Umbilical cord (tissue), 2 donors: ENCODE measurements around the gene CCDC63. TPM values are rescaled to one million over a fixed set of nuclear protein-coding genes. Genes with fewer than 3 reads are reported as not detected.
A peak's percentile ranks its signal among the peaks of the same experiment; 100 is the strongest.
"Not testable (repeated sequence)": the region's sequence is repeated elsewhere in the genome, so short reads cannot be mapped to it uniquely, and the experiment has no call there.

ENCODE experiments used
- DNase-seq: peaks from one replicate; pipeline ENCODE4 v3.0.0-alpha.2; 2015; ENCODE audit warnings: low spot score
- total RNA-seq: library from RNA; depleted of rRNA; stranded (reverse); fragments of >200 nt; gene quantifications from one replicate; pipeline ENCODE4 v1.2.3, GENCODE V29; 2014; ENCODE audit warnings: low replicate concordance; ENCODE audit not compliant: insufficient read depth

Gene CCDC63
- total RNA-seq, 1 donor from 2014 or later, result not detected

DNA sequence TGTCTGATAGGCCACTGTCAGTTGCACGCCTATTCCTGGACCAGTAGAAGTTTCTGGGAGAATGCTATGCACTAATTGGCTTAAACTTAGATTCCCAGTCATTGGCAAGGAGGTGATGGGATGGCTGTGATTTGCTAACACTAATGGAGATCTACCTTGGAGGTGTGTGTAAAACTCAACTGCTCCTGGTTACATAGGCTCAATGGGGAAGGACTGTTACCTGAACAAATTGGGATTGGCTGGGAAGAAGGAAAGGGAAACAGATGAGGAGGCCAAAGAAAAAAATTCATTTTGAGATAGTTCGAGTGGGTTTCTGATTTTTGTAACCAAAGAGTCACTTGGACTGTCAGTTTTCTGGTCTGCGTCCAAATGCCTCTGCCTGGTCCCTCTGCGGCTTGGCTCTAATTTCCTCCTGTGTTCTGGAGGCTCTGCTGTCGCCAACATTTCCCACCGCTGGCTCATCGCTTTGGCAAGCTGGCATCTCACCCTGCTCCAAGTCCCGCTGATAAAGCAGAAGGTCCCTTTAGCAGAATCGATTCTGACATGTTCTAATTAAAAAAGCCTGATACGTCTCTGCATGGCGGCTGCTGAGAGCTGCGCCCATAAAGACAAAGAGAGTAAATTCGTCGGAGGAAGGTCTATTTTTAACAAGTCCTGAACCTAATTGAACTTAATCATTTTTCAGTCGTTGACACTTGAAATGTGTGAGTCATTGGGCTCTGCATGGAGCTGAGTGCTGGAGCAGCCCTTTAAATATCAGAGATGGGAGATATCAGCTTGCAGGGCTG is 2.0 kb upstream of the CCDC63 start:
- no peak for DNase-seq

DNA sequence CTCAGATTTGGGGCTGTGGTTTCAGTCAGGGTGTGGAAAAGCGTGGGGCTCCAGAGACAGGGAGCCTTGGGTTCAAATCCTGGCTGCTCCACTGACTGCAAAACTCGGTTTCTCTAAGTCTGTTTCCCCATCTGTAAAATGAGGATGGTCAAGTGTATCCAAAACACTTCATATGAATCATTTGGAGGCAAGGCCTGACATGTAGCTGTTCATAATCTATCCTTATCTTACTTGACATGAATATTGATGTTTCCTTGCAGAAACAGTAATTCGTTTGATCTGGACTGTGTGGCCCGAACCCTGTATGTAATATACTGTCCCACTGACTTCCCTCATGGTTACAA is 1.5 kb upstream of the CCDC63 start:
- DNase-seq, result no peak

DNA sequence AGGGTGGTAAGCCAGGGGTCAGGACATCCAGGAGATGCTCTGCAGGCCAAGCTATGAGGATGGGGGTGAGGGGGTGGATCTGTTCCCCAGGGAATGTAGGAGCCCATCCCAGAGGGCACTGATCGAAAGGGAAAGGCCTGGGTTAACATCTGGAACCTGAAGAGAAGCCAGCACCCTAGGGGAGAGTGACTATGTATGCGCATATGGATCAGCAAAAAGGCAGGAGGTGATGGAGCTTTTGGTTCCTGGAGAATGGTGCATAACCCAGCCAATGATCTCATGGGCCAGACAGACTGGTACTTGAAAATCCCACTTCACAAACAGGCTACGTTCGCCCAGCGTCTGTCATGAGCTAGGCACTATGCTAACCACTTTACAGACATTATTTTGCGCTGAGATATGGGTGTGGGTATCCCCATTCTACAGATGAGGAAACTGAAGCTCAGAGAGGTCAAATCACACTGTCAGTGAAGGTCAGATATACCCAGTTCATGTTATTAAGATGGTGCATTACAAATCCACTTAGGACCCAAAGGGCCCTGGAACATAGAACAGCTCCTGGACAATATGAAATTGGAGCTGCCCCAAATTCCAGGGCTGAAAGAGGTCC is 1.6 kb downstream of the CCDC63 start:
- no peak for DNase-seq

GRCh38 chr12:110849221-110849620 is 2.4 kb downstream of the CCDC63 start:
- no peak for DNase-seq

GRCh38 chr12:110849748-110850403 is 3.1 kb downstream of the CCDC63 start:
- DNase-seq, result no peak

DNA sequence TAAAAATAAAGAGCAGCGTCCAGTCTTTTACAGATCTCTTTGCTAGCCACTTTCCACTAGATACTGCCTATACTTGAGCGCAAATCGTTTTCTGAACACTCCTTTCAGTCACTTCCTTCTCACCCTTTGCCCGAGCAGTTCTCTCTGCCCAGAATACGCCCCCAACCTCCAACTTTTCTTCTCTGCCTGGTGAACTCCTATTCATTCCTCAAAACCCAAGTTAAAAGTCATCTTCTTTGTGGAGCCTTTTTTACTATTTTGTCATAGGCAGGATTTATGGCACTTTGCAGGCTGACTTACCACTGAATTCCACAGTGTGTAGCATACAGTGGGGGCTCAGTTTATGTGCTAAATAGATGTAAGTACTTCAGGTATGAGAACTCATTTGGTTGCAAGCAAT is 4.0 kb downstream of the CCDC63 start:
- DNase-seq, result no peak

DNA sequence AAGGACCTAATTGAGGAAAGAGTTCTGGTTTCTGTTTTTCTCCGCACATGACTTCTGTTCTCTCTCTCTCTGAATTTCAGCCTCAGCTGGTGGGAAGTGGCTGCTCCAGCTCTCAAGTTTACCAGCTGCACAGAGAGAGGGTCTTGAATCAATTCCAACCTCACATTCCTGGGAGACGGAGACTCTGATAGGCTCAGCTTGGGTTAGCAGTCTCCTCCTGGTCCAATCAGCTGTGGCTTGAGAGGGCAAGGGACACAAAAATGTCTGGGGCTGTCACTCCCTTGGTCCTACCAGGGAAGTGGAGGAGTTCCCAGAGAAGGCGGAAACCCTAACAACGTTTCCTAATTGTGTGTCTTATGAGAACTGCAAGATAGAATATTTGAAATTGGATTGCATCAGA is 7.0 kb downstream of the CCDC63 start:
- peak; percentile 56 for DNase-seq

DNA sequence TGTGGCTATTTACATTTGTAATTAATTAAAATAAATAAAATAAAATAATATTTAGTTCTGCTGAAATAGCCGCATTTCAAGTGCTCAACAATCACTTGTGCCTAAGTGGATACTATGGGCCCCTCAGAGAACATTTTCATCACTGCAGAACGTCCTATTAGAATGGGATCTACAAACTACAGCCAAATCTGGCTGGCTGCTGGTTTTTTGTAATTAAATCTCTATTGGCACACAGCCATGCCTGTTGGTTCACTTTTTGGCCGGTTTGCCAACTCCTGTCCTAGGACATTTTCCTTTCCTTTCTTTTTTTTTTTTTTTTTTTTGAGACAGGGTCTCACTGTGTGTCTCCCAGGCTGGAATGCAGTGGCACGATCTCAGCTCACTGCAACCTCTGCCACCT is 9.8 kb downstream of the CCDC63 start:
- no peak for DNase-seq

DNA sequence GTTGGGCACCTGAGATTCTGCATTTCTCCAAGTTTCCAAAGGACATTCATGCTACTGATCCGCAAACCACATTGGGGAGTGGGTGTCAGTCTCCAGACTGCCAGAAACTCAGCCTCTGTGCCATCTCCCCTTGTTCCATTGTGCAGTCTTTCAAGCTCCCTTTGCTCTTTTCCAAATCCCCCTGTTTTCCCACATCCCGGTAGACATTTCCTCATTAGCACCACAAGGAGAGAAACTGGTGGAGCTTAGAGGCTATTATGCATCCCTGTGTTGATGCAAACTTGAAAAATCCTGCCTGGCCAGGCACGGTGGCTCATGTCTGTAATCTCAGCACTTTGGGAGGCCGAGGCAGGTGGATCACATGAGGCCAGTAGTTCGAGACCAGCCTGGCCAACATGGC is 10.7 kb downstream of the CCDC63 start:
- DNase-seq, result no peak

- not testable (repeated sequence) for DNase-seq
Measured at GRCh38 chr12:110857954-110858353, 11.2 kb downstream of the CCDC63 start.

DNA sequence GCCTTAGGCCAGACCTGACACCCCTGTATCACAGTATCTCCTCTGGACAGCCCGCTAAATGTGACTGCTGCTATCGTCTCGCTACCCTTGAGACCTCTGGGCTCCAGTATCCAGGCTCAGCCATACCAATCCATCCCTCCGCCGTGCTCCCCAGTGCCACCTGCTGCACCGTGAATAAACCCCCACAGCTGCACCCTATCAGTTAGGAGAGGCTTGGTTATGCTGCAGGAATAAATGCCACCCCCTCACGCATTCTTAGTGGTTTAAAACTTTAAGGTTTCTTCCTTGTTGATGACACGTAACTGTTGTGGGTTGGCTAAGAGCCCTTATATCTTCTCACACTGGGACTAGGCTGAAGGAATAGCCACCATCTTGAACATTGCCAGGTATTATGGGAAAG is 12.1 kb downstream of the CCDC63 start:
- DNase-seq, result no peak

- peak; percentile 9 for DNase-seq
Measured at GRCh38 chr12:110860833-110861296, 14.1 kb downstream of the CCDC63 start.

DNA sequence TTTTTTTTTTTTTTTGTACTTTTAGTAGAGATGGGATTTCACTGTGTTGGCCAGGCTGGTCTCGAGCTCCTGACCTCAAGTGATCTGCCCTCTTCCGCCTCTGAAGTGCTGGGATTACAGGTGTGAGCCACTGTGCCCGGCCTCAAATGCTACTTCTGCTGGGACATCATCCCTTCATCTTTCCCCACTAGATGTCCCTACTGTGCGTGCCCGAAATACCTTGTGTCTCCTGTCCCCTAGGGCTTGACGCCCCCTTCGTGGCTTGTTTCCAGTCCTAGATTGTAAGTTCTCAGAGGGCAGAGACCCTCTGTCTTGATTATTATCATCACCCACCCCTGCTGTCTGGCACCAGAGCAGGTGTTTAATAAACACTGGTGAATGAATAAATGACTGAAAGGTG is 14.9 kb downstream of the CCDC63 start:
- DNase-seq, result no peak

DNA sequence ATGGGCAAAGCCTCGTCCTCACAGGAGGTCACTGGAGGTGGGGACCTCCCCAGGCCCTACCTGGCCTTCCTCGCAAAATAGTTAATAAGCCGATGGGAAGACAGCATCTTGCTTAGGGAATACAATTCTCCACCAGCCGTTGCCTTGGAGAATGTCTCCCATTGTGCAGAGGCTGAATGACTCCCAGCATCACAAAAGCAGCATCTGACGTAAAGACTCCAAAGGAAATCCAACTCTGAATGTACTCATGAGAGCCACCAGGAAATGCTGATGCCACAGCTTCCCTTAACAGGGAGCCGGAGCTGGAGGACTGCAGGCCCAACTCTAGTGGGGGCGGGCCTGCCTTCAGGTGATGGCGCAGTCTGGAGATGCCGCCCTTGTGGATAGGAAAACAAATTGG is 15.5 kb downstream of the CCDC63 start:
- DNase-seq, result no peak

- DNase-seq, result no peak
Measured at GRCh38 chr12:110863161-110863560, 16.4 kb downstream of the CCDC63 start.

DNA sequence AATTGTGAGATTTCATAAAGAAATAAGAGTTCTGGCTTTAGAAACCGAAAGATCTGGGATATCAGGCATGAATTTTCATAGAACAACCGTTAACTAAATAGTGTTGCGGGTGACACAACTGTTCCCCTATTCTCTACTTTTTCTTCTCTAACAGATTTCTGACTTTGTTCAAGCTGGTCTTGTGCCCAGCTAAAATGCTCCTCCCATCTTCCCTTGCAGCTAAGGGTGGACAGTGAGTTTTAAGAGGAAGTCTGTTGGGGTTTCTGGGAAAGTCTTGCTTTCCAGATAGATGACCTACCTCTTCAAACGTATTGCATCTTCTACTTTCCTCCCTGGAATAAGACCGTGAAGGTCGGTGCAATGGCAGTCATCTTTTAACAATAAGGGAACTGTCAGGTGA is 18.7 kb downstream of the CCDC63 start:
- DNase-seq, result no peak

GRCh38 chr12:110869026-110869425 is 22.2 kb downstream of the CCDC63 start:
- DNase-seq, result peak; percentile 31

DNA sequence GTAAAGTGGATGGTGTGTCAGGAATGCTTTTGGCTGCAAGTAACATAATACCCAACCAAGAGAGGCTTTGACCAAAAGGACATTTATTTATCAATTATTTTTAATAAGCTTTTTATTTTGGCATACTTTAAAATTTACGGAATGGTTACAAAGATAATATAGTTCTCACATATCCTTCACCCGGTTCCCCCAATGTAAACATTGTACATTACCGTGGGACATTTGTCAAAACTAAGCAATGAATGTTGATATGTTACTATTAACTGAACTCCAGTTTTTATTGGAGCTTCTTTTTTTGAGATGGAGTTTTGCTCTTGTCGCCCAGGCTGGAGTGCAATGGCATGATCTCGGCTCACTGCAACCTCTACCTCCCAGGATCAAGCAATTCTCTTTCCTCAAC is 23.0 kb downstream of the CCDC63 start:
- DNase-seq, result no peak

- DNase-seq, result no peak
Measured at GRCh38 chr12:110872100-110872499, 25.3 kb downstream of the CCDC63 start.

GRCh38 chr12:110874351-110874750 is 27.6 kb downstream of the CCDC63 start:
- no peak for DNase-seq

DNA sequence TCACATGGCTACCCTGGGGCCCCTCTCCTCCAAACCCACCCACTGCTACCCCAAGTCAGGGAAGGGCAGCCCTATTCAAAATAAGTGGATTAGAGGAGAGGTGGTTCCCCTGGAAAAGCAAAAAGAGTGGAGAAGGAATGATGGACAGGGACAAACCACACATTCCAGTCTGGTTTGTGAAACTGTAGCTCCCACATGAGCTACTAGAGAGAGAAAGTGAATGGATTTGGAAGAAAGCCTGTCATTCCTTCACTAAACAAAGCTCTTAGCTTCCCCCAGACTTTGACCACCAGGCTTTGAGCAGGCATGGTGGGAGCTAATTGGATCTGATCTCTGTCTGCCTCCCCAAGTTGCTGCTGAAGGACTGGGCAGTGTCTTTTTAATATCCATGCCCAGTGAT is 28.0 kb downstream of the CCDC63 start:
- DNase-seq, result no peak

DNA sequence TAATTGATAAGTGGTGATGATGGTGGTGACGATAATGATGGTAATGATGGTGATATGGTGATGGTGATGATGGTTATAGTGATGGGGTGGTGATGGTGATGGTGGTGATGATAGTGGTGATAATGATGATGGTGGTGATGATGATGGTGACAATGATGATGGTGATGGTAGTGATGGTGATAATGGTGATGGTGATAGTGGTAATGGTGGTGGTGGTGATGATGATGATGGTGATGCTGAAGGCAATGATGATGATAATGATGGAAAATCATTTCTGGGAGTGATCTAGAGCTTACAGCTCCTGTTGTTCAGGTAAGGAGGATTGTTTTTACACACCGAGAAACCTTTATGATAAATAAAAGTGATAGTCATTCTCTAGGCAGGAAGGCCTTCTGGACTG is 33.9 kb downstream of the CCDC63 start:
- DNase-seq, result no peak

- DNase-seq, result no peak
Measured at GRCh38 chr12:110883251-110883650, 36.5 kb downstream of the CCDC63 start.
